H9 (cell line): Measurements from ENCODE around the gene CACNA1G. TPM values are rescaled to one million over a fixed set of nuclear protein-coding genes. Genes with fewer than 3 reads are reported as not detected.

Experiments
- DNase-seq: peaks from one replicate; pipeline ENCODE4 v3.0.0-alpha.2; 2017
- H2AFZ ChIP-seq: one replicate; pipeline ENCODE4 v1.6.1; 2013; ENCODE audit warnings: mild to moderate bottlenecking, low read length, control low read depth, moderate library complexity
- H2AK5ac ChIP-seq: 2 replicates; pipeline ENCODE4 v1.6.1; 2013; ENCODE audit warnings: low read length, control low read depth, mixed read lengths; ENCODE audit not compliant: insufficient read length
- H2BK120ac ChIP-seq: one replicate; pipeline ENCODE4 v1.6.1; 2013; ENCODE audit warnings: low read depth, mild to moderate bottlenecking, low read length, control low read depth, inconsistent platforms; ENCODE audit not compliant: poor library complexity, severe bottlenecking
- H2BK12ac ChIP-seq: 2 replicates; pipeline ENCODE4 v1.6.1; 2013; ENCODE audit warnings: low read length, control low read depth, mixed read lengths, low read depth; ENCODE audit not compliant: insufficient read length
- H2BK15ac ChIP-seq: 2 replicates; pipeline ENCODE4 v1.6.1; 2013; ENCODE audit warnings: low read depth, low read length, control low read depth
- H2BK20ac ChIP-seq: one replicate; pipeline ENCODE4 v1.6.1; 2013; ENCODE audit warnings: low read depth, mild to moderate bottlenecking, low read length, control low read depth, inconsistent platforms; ENCODE audit not compliant: poor library complexity, severe bottlenecking
- H2BK5ac ChIP-seq: 2 replicates; pipeline ENCODE4 v1.6.1; 2013; ENCODE audit warnings: low read length, control low read depth, mixed read lengths; ENCODE audit not compliant: insufficient read length
- H3K14ac ChIP-seq: 2 replicates; pipeline ENCODE4 v1.6.1; 2013; ENCODE audit warnings: low read length, control low read depth; ENCODE audit not compliant: insufficient read depth
- H3K18ac ChIP-seq: 2 replicates; pipeline ENCODE4 v1.6.1; 2013; ENCODE audit warnings: low read depth, mild to moderate bottlenecking, mixed read lengths, low read length, control low read depth; ENCODE audit not compliant: insufficient read length
- H3K23ac ChIP-seq: 2 replicates; pipeline ENCODE4 v1.6.1; 2013; ENCODE audit warnings: low read length, control low read depth, mixed read lengths, low read depth; ENCODE audit not compliant: insufficient read length
- H3K23me2 ChIP-seq: 2 replicates; pipeline ENCODE4 v1.6.1; 2013; ENCODE audit warnings: low read depth, mild to moderate bottlenecking, mixed read lengths, low read length, control low read depth; ENCODE audit not compliant: insufficient read length, poor library complexity, severe bottlenecking
- H3K27ac ChIP-seq: 2 replicates; pipeline ENCODE4 v1.5.1; 2013; ENCODE audit warnings: low read length, control low read depth, mixed read lengths, low read depth; ENCODE audit not compliant: insufficient read length
- H3K27me3 ChIP-seq: 2 replicates; pipeline ENCODE4 v1.6.1; 2013; ENCODE audit warnings: low read length, control low read depth, inconsistent platforms; ENCODE audit not compliant: insufficient read depth
- H3K4ac ChIP-seq: 2 replicates; pipeline ENCODE4 v1.6.1; 2013; ENCODE audit warnings: low read depth, mild to moderate bottlenecking, control low read depth, inconsistent platforms, low read length, moderate library complexity
- H3K4me1 ChIP-seq: 2 replicates; pipeline ENCODE4 v1.6.1; 2013; ENCODE audit warnings: low read length, control low read depth, inconsistent platforms; ENCODE audit not compliant: insufficient read depth
- H3K4me2 ChIP-seq: 2 replicates; pipeline ENCODE4 v1.6.1; 2013; ENCODE audit warnings: low read length, control low read depth, mixed read lengths; ENCODE audit not compliant: insufficient read length, insufficient read depth
- H3K56ac ChIP-seq: 2 replicates; pipeline ENCODE4 v1.6.1; 2013; ENCODE audit warnings: low read depth, mild to moderate bottlenecking, mixed read lengths, low read length, control low read depth; ENCODE audit not compliant: insufficient read length
- H3K79me1 ChIP-seq: 2 replicates; pipeline ENCODE4 v1.6.1; 2013; ENCODE audit warnings: low read depth, mild to moderate bottlenecking, moderate library complexity, low read length, control low read depth, inconsistent platforms; ENCODE audit not compliant: insufficient read depth, poor library complexity, severe bottlenecking
- H3K79me2 ChIP-seq: 2 replicates; pipeline ENCODE4 v1.6.1; 2013; ENCODE audit warnings: low read length, control low read depth, inconsistent platforms; ENCODE audit not compliant: insufficient read depth
- H3K9ac ChIP-seq: 2 replicates; pipeline ENCODE4 v1.6.1; 2013; ENCODE audit warnings: low read length, control low read depth, mixed read lengths; ENCODE audit not compliant: insufficient read length; ENCODE audit errors: extremely low read depth
- H3K9me3 ChIP-seq: one replicate; pipeline ENCODE4 v1.6.1; 2013; ENCODE audit warnings: low read depth, low read length, inconsistent platforms; ENCODE audit not compliant: control insufficient read depth
- H3T11ph ChIP-seq: one replicate; pipeline ENCODE4 v1.6.1; 2013; ENCODE audit warnings: mild to moderate bottlenecking, low read length, control low read depth, inconsistent platforms
- H4K20me1 ChIP-seq: one replicate; pipeline ENCODE4 v1.6.1; 2013; ENCODE audit not compliant: control insufficient read depth, insufficient read length, insufficient read depth
- H4K5ac ChIP-seq: 2 replicates; pipeline ENCODE4 v1.6.1; 2013; ENCODE audit warnings: low read depth, mild to moderate bottlenecking, mixed read lengths, low read length, control low read depth; ENCODE audit not compliant: insufficient read length
- H4K8ac ChIP-seq: replicated peaks from 2 replicates; pipeline ENCODE4 v1.6.1; 2013; ENCODE audit warnings: low read length, control low read depth, mixed read lengths, low read depth; ENCODE audit not compliant: insufficient read length
- H4K91ac ChIP-seq: 2 replicates; pipeline ENCODE4 v1.6.1; 2013; ENCODE audit warnings: low read depth, mild to moderate bottlenecking, moderate library complexity, mixed read lengths, low read length, control low read depth; ENCODE audit not compliant: insufficient read length
- H3K27ac Mint-ChIP-seq, 3 experiments: 2 replicates in 2 of 3; 3 replicates in 1 of 3; pipeline ENCODE4 v1.8.0; 2020 to 2021; ENCODE audit warnings: mixed read lengths in 3 of 3, mild to moderate bottlenecking in 1 of 3, moderate library complexity in 1 of 3
- H3K27me3 Mint-ChIP-seq: 2 replicates; pipeline ENCODE4 v1.8.0; 2021; ENCODE audit warnings: low read depth, mild to moderate bottlenecking, moderate library complexity, mixed read lengths
- H3K36me3 Mint-ChIP-seq, 3 experiments: 2 replicates in 2 of 3; 3 replicates in 1 of 3; pipeline ENCODE4 v1.8.0; 2020 to 2021; ENCODE audit warnings: low read depth in 3 of 3, mixed read lengths in 3 of 3; ENCODE audit not compliant: insufficient read depth in 1 of 3
- H3K4me1 Mint-ChIP-seq, 2 experiments: 2 replicates each; pipeline ENCODE4 v1.8.0; 2020; ENCODE audit warnings: mixed read lengths in 2 of 2
- H3K4me3 Mint-ChIP-seq, 2 experiments: 2 replicates in 1 of 2; 3 replicates in 1 of 2; pipeline ENCODE4 v1.8.0; 2020 to 2021; ENCODE audit warnings: mild to moderate bottlenecking in 2 of 2, mixed read lengths in 2 of 2, moderate library complexity in 1 of 2
- H3K9me3 Mint-ChIP-seq, 2 experiments: 2 replicates in 1 of 2; 3 replicates in 1 of 2; pipeline ENCODE4 v1.8.0; 2020; ENCODE audit warnings: mild to moderate bottlenecking in 2 of 2, mixed read lengths in 2 of 2, moderate library complexity in 1 of 2
- CTCF ChIP-seq: fragments of 200-600 bp; sonication (generic); conservative IDR thresholded peaks from 3 replicates; pipeline ENCODE4 v1.8.0; 2021; ENCODE audit warnings: antibody characterized with exemption, mild to moderate bottlenecking
- WGBS: extraction: QIAGEN DNeasy Blood & Tissue Kit; methylation state at CpG from one replicate; pipeline ENCODE4 v1.1.7; 2013; ENCODE audit warnings: missing lambda C conversion rate, low lambda C conversion rate, mixed read lengths; ENCODE audit not compliant: insufficient read length; ENCODE audit errors: extremely low coverage; 5-methylcytosine and 5-hydroxymethylcytosine counted together
- total RNA-seq: library from RNA; stranded (reverse); gene quantifications from 2 replicates; pipeline ENCODE4 v1.2.1, GENCODE V29; 2021

CACNA1G gene
- total RNA-seq, 1 experiment from 2014 or later, result 1.5 TPM

- no peaks in the 10 kb centered on the region for H3K4me1 ChIP-seq
- H3K18ac ChIP-seq, result no peak overlapping the region
- peaks cover 2% of the 10 kb centered on the region for H4K20me1 ChIP-seq
- H3K79me2 ChIP-seq, result no peaks in the 10 kb centered on the region
- Mint-ChIP-seq H3K36me3 (peaks cover 0 to 2% (median 0%) of the 10 kb centered on the region in 3 experiments; a peak in 2 of 7 replicates), H3K4me3 (no peak overlapping the region; a peak in 1 of 5 replicates), H3K27me3 (peaks cover 2% of the 10 kb centered on the region; the same call in 1 of the 2 replicates), H3K4me1 (peaks cover 7 to 15% of the 10 kb centered on the region in 2 experiments), H3K27ac (peak overlapping the region in 1 of 3 experiments; percentile 90; a peak in 2 of 7 replicates), H3K9me3 (no peaks in the 10 kb centered on the region)
- no CpG with 5 or more reads among the region's 11 CpGs for WGBS
- H2BK120ac ChIP-seq, result no peak overlapping the region
- H3K27ac ChIP-seq, result no peak overlapping the region
- no peak overlapping the region for H3T11ph ChIP-seq
- H2BK20ac ChIP-seq, result no peak overlapping the region
- no peaks in the 10 kb centered on the region for H3K9me3 ChIP-seq
- H2AK5ac ChIP-seq, result no peak overlapping the region
- no peak overlapping the region for H2BK12ac ChIP-seq
- H4K8ac ChIP-seq, result no peak overlapping the region
- no peaks in the 10 kb centered on the region for H3K79me1 ChIP-seq
- no peak overlapping the region for H3K4me2 ChIP-seq
- no peak overlapping the region for H3K56ac ChIP-seq
- no peak overlapping the region for H2BK15ac ChIP-seq
- no peak overlapping the region for H4K91ac ChIP-seq
- H3K9ac ChIP-seq, result no peak overlapping the region
- no peak overlapping the region for H3K23ac ChIP-seq
- H3K14ac ChIP-seq, result no peak overlapping the region; the same call in 1 of the 2 replicates
- H3K23me2 ChIP-seq, result no peaks in the 10 kb centered on the region
- H3K27me3 ChIP-seq, result no peaks in the 10 kb centered on the region
- H3K4ac ChIP-seq, result no peak overlapping the region
- TF ChIP-seq CTCF, result no peak
- H2AFZ ChIP-seq, result no peak overlapping the region
- H4K5ac ChIP-seq, result no peak overlapping the region
- DNase-seq, result no peak
- H2BK5ac ChIP-seq, result no peak overlapping the region
Measured at GRCh38 chr17:50594128-50594823, 33.8 kb downstream of the CACNA1G start.
